GM15510 (cell line): Measurements from ENCODE around the gene SETD9.

ENCODE experiments used
- POLR2A ChIP-seq: IDR thresholded peaks from 3 replicates; pipeline ENCODE4 v1.6.1; 2011; ENCODE audit warnings: borderline replicate concordance; ENCODE audit not compliant: insufficient read length; ENCODE audit errors: extremely low read depth

Gene SETD9, protein sequence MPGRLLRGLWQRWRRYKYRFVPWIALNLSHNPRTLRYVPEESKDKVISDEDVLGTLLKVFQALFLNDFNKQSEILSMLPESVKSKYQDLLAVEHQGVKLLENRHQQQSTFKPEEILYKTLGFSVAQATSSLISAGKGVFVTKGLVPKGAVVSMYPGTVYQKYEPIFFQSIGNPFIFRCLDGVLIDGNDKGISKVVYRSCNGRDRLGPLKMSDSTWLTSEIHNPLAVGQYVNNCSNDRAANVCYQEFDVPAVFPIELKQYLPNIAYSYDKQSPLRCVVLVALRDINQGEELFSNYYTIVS

DNA sequence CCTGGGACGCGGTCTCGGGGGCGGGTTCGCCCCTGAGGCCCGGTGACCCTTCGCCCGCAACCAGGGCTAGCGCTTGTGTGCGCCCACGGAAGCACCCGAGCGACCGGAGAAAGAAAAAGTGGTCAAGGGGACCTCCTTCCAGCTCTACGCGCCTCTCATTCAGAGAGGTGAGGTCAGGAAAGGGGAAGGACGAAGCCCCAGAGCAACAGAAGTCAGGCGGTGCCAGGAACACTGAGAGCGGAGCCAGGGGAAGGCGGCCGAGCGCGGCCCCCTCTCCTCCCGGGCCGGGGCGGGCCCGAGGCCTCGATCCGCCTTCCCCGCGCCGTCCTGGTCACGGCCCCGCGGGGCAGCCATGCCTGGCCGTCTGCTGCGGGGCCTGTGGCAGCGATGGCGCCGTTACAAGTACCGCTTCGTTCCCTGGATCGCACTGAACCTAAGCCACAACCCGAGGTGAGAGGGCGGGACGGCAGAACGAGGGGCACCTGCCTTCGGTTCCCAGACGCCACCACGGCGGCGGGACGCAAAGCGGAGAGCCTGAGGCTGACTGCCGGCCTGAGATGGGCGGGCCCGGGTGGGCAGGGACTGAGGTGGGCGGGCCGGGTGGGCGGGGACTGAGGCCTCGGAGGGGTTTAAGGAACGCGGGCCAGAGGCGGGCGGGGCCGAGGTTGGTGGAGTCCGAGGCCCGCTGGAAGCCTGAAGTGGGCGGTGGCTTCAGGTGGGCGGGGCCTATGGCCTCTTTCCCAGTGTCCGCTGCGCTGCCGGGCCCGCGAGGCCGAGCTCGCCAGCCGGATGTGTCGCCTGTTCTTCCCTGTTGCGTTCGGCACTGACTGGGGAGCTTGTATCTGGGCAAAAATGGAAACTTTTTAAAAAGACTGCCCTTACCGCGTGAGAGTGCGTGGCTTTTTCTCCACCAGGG, at the start of gene SETD9:
Gene SETD9, plus strand, starts transcription at position 303 of the 916 bp plus-strand sequence. Its CDS starts 50 bp downstream, at position 353.
- peak; percentile 97 for TF ChIP-seq POLR2A

DNA sequence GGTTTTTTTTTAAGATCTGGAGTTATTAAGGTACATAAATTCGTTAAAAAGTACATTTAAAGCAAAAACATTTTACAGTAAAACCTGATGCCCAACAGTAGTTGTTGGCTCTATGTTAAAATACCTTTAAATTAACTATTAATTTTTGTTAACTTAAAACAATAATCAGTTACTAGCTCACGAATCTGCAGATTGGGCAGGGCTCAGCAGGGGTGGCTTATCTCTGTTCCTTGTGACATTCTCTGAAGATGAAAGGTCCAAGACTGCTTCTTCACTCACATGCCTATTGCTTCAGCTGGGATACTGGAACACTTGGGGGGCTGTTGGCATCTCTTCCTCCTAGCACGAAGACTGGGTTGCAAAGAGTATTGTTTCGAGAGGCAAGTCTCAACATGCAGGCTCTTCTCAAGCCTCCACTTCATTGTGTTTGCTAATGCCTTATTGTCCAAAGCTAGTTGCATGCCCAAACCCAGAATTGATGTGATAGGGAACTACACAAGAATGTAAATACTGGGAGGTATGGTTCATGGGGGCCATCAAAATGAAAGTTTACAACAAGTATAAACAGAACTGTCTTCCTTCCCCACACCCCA, 47.4 kb upstream of the SETD9 start:
- TF ChIP-seq POLR2A, result no peak

DNA sequence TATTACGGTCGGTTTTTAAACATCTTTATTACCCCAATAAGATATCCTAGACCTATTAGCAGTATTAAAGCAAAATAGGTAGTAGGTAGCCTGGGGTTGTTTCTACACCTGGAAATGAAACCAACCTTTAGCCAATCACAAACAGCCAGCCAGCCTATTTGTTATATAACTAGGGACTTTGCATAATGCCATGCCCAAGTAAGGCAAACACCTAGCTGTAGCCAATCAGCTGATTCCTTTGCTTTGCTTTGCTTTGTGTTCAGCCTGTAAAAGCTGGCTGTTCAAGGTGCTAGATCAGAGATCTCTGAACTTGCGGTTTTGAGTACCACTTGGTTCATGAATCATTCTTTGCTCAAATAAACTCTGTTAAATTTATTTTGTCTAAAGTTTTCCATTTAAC, 46.5 kb upstream of the SETD9 start:
- no peak for TF ChIP-seq POLR2A

DNA sequence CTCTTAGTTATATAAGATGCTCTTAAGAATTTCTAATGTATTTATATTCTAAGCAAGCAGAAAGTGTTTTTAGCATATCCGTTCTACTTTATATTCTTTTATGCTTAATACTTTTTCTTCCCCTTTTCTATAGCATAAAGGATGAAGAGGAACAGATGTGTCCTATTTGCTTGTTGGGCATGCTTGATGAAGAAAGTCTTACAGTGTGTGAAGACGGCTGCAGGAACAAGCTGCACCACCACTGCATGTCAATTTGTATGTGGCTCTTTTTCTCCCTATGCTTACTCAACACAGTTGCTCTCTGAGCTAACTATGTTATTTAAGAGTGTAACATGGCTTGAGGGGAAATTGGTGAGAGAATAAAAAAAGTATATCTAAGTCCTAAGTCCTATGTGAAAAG, 37.6 kb upstream of the SETD9 start:
- TF ChIP-seq POLR2A, result no peak

DNA sequence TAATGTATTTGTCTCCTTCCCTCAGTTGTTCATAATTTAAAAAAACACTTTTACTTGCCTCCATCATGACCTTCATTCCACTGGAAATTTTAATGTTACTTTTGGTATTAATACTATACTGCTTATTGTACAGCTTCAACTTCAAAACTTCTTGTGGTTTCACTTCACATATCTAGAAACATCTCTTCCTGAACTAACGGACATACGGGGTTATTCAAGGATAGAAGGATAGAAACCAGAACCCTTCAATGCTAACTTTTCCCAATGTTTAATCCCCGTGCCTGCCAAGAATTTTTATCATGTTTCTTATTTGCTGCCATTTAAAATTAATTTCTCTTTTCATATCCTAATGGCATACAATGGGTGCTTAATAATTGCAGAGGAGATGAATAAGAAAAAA, 36.3 kb upstream of the SETD9 start:
- TF ChIP-seq POLR2A, result no peak

DNA sequence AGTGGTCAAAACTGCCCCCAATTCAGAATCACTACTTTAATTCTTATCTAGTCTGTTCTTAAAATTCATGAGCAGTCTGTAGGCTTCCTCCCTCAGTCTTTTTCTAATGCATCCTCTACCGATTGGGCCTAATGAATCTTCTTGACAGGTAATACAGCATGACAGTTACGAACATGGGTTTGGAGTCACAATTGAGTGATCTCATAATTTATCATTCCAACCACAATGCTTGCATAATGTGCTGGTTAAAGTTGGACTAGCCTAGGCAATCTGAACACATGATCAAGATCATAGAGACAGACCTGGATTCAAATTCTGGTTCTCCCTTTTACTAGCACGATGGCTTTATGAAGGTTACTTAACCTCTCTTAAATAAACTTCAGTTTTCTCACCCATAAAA, 33.1 kb upstream of the SETD9 start:
- TF ChIP-seq POLR2A, result no peak

DNA sequence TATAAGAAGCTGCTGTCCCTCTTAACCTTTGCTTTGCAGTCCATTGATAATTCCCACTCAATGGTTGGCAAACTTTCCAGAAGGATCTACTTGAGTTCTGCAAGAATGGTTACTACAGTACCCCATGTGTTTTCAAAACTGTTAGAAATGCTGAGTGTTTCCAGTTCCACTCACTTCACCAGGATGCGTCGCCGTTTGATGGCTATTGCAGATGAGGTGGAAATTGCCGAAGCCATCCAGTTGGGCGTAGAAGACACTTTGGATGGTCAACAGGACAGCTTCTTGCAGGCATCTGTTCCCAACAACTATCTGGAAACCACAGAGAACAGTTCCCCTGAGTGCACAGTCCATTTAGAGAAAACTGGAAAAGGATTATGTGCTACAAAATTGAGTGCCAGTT, 27.8 kb upstream of the SETD9 start:
- TF ChIP-seq POLR2A, result no peak

DNA sequence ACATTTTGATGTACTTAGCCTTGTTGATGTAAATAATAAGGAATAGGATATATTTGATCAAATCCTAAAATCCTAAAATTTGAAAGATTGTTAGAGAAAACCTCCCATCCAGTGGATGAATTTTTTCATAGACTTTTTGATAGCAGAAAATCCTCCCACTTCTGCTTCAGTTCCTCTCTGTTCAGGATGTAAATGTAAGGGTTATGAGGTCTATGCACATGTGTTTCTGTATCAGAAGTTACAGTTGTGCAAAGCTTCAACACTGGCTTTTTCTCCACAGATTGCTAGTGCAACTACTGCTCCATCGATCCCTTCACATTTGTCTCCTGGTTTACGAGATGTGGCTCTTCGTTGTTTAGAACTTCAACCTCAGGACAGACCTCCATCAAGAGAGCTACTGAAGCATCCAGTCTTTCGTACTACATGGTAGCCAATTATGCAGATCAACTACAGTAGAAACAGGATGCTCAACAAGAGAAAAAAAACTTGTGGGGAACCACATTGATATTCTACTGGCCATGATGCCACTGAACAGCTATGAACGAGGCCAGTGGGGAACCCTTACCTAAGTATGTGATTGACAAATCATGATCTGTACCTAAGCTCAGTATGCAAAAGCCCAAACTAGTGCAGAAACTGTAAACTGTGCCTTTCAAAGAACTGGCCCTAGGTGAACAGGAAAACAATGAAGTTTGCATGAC, 16.0 kb upstream of the SETD9 start:
- no peak for TF ChIP-seq POLR2A

DNA sequence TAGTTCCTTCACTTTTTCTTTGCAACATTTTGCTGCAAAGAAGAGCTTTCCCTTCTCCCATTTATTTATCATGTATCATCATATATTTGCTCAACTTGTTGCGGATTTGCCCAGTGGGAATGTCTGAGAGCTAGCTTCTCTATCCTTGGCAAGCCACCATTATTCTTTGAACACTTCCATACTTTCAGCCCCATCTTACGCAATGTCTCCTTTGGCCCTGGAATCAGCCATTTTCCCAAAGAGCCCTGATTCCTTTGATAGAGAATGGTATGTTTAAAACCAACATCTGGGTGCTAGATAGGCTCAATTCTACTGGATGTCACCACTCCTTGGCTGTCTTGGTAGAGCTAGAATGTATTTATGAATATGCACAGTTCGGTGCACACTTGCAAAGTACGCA, 12.6 kb upstream of the SETD9 start:
- TF ChIP-seq POLR2A, result no peak

DNA sequence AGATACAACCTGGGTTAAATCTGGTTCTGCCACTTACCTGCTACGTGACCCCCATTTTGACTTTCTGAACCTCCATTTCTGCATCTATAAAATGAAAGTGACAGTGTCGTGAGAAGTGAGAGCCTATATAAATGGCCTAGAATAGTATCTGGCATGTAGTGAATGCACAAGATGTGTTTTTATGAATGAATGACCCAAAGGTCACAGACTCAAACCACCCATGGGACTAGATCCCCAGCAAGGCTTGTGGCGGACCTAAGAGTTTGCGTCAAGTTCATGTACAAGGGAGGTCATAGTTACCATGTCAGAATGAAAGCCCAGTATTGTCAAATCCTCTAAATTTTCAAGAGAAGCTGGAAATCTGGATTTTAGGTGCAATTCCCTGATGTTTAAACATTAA, 11.2 kb upstream of the SETD9 start:
- TF ChIP-seq POLR2A, result no peak

DNA sequence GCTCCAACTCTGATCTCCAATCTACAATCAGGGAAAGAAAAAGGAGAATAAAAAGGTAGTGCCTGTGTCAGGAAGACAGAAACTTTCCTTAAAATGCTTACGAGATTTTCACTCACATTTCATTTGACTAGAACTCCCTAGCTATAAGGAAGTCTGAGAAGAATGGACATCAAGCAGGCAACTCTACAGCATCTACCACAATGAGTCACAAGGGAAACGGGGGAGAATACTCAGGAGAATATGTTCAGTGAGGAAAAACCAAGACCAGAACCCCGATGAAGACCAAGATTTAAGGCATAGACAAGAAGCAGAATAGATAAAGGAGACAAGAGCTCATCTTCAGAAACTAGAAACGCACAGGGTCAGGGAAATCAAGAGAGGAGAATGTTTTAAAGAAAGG, 9.0 kb upstream of the SETD9 start:
- TF ChIP-seq POLR2A, result no peak

DNA sequence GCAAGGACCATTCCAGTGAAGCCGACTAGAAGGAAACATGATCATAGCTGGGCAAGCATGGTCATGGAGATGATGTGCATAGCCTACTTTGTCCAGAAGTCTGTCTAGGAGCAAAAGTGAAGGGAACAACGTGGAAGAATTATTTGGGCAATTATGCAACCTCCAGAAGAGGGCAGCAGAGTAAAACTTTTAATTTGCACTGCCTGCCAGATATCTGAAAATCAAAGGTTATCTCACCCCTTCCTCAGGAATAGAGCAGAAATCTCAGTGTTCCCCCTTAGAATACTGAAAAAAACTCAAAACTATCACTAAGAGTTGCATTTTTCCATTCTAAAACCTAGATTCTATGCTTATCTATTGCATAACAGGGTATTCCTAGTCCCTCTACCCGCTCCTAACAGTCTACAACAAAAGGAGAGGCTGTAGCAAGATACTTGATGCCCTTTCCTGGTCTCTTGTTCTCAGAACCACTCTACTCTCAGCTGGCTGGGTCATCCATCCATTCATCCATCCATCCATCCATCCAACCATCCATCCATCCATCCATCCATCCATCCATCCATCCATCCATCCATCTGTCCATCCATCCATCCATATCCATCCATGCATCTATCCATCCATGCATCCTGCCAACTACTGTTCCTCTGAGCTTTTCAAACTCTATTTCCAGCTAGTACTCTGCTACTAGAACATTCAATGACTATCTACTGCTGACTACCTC, 8.4 kb upstream of the SETD9 start:
- TF ChIP-seq POLR2A, result no peak

DNA sequence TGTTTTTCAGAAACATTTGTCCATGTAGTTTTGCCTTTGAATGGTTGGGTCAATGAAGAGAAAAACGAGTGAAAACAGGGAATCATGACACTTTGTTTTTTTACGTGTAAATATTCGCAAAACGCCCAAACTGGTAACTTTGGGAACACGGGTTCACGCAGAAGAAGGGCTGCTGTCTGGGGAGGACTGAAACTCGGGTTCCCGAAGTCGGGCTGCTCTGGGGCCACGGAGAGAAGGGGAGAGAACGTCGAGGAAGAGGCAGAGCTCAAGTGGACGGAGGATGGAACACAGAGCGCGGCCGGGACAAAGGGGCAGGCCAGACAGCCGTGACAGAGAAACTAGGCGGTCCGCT, 478 bp upstream of the SETD9 start:
- TF ChIP-seq POLR2A, result no peak

DNA sequence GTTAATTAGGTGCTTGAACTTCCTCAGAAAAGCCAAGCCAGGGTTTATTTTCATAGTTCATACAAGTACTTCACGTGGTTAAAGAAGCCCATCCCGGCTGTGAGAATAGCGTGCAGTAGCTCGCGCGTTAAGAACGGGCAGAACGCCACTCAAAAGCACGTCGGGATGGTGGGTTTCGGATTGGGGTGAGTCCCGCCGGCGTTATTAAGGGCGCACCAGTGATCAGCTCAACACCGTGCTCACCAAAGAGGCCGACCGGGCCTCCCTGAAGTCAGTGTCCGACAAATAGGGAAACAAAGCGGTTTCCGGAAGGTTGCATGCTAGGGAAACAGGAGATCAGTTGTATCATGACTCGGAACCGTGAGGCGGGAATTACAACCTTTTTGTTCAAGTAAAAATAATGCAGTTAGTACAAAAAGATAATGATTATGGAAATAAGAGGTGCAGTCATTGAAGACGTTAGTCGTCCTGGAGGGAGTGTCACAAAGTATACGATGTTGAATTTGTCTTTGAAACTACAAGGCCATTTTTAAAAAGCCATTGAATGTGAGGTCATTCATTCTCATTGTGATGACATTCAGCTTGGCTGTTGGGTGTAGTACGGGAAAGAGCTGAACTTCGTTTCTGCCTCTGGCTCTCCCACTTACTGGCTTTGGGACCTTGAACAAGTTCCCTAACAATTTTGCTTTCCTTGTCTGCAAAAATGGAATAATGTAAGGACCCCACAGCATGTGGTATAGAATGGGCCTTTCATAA, 992 bp downstream of the SETD9 start:
- TF ChIP-seq POLR2A, result no peak

DNA sequence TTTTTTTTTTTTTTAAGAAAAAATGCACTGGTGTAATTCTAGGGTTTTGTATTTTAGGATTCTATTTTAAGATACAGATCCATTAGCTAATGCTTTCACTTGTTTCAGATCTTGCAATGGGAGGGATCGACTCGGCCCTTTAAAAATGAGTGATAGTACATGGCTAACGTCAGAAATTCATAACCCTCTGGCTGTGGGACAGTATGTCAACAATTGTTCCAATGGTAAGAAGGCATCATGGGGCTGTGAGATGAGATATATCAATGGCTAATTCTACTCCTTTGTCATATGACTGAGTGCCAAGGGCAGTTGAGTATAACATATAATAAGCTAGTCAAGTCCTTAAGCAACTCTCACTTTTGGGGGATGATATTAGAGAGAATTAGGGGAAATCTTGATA, 4.4 kb downstream of the SETD9 start:
- no peak for TF ChIP-seq POLR2A

DNA sequence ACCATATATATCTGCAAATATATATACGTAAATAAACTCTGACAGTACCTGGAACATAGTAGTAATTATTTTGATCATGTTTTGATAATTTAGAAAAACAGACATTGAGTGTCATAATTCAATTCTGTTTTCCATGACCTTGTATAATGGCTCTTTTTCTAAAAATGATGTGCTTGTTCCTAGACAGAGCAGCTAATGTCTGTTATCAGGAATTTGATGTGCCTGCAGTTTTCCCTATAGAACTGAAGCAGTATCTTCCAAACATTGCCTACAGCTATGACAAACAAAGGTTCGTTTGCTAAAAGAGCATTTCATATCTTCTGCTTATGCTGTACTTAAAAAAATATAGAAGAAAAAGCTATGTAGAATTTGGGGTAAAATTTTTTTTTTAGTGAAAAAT, 5.3 kb downstream of the SETD9 start:
- TF ChIP-seq POLR2A, result no peak
